Thyroid gland (tissue), 4 donors: Measurements from ENCODE around the gene GPR75. TPM values are rescaled to one million over a fixed set of nuclear protein-coding genes. Genes with fewer than 3 reads are reported as not detected.
"Not testable (repeated sequence)": the region's sequence is repeated elsewhere in the genome, so short reads cannot be mapped to it uniquely, and the experiment has no call there.

Experiments
- DNase-seq, 2 donors: peaks; one replicate each; pipeline ENCODE4 v3.0.0-alpha.2; 2019
- H3K27ac ChIP-seq, 3 donors: fragments of 200-600 bp; sonication (generic); 1 replicate in 2 of 3; 2 replicates in 1 of 3; pipeline ENCODE4 v1.5.1; 2016 to 2019; ENCODE audit warnings: mild to moderate bottlenecking in 1 of 3, moderate library complexity in 1 of 3
- H3K27me3 ChIP-seq: fragments of 200-600 bp; sonication (generic); one replicate; pipeline ENCODE4 v1.5.1; 2019
- H3K36me3 ChIP-seq, 2 donors: fragments of 200-600 bp; sonication (generic); one replicate each; pipeline ENCODE4 v1.5.1; 2016 to 2019
- H3K4me1 ChIP-seq, 2 donors: fragments of 200-600 bp; sonication (generic); one replicate each; pipeline ENCODE4 v1.5.1; 2017 to 2019
- H3K4me3 ChIP-seq, 3 donors: fragments of 200-600 bp; sonication (generic); replicated peaks in 1 of 3; 1 replicate in 2 of 3; 2 replicates in 1 of 3; pipeline ENCODE4 v1.5.1; 2016; ENCODE audit warnings: mild to moderate bottlenecking in 1 of 3
- H3K9me3 ChIP-seq: fragments of 200-600 bp; sonication (generic); one replicate; pipeline ENCODE4 v1.5.1; 2017
- POLR2A ChIP-seq, 2 donors: fragments of 450-650 bp; IDR thresholded peaks; one replicate each; pipeline ENCODE4 v1.6.1; 2017; ENCODE audit warnings: antibody characterized with exemption in 2 of 2, mild to moderate bottlenecking in 2 of 2, moderate library complexity in 1 of 2
- WGBS, 2 donors: methylation state at CpG; one replicate each; pipeline ENCODE4 v1.1.5; 2017; 5-methylcytosine and 5-hydroxymethylcytosine counted together
- intact Hi-C: fragments of 100-400 bp; cut with DNase I; formaldehyde crosslinking; loops from one replicate; pipeline ENCODE4 v1.15.1; 2023
- total RNA-seq, 4 donors: library from RNA; depleted of rRNA; stranded (reverse); fragments of >200 nt; gene quantifications; one replicate each; pipeline ENCODE4 v1.2.3, GENCODE V29; 2016
- TF ChIP-seq, protein P1 (sequence below), 6 experiments: fragments of 200-600 bp in 3 of 6; fragments of 450-650 bp in 3 of 6; sonication (generic) in 3 of 6; IDR thresholded peaks; one replicate each; pipeline ENCODE4 v1.5.1; 2016 to 2019; ENCODE audit warnings: antibody characterized with exemption in 6 of 6, mild to moderate bottlenecking in 2 of 6, inconsistent platforms in 1 of 6, moderate library complexity in 1 of 6

GPR75 gene
- total RNA-seq, 4 donors from 2014 or later, result 3.7 to 7.9 (median 6.1) TPM

DNA sequence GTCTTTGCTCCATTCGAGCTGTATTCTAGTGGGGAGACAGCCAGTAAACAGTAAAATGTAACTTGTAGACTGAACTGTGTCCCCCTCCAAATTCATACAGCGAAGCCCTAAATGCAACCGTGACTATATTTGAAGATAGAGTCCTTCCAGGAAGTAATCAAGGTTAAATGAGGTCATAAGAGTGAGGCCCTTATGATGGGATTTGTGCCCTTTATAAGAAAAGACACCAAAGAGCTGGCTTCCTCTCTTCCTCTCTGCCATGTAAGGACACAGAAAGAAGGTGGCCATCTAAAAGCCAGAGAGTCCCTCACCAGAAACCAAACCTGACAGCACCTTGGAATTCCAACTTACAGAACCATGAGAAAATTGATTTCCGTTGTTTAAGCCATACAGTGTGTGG is 31.4 kb downstream of the GPR75 start:
- H3K27me3 ChIP-seq, result no peaks in the 10 kb centered on the region
- intact Hi-C loops, result no loop called here
- no peaks in the 10 kb centered on the region for H3K36me3 ChIP-seq
- H3K9me3 ChIP-seq, result no peaks in the 10 kb centered on the region
- WGBS, 2 donors, result 94 to 97% methylated on average over 4 of the region's 4 CpGs
- no peaks in the 10 kb centered on the region for H3K4me1 ChIP-seq
- no peak for TF ChIP-seq POLR2A (IDR thresholded peaks at IDR 0.05)
- TF ChIP-seq, protein P1, sequence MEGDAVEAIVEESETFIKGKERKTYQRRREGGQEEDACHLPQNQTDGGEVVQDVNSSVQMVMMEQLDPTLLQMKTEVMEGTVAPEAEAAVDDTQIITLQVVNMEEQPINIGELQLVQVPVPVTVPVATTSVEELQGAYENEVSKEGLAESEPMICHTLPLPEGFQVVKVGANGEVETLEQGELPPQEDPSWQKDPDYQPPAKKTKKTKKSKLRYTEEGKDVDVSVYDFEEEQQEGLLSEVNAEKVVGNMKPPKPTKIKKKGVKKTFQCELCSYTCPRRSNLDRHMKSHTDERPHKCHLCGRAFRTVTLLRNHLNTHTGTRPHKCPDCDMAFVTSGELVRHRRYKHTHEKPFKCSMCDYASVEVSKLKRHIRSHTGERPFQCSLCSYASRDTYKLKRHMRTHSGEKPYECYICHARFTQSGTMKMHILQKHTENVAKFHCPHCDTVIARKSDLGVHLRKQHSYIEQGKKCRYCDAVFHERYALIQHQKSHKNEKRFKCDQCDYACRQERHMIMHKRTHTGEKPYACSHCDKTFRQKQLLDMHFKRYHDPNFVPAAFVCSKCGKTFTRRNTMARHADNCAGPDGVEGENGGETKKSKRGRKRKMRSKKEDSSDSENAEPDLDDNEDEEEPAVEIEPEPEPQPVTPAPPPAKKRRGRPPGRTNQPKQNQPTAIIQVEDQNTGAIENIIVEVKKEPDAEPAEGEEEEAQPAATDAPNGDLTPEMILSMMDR (IDR thresholded peaks at IDR 0.05), result no peak
- no peak for DNase-seq
- no peak overlapping the region for H3K27ac ChIP-seq
- no peak overlapping the region for H3K4me3 ChIP-seq

DNA sequence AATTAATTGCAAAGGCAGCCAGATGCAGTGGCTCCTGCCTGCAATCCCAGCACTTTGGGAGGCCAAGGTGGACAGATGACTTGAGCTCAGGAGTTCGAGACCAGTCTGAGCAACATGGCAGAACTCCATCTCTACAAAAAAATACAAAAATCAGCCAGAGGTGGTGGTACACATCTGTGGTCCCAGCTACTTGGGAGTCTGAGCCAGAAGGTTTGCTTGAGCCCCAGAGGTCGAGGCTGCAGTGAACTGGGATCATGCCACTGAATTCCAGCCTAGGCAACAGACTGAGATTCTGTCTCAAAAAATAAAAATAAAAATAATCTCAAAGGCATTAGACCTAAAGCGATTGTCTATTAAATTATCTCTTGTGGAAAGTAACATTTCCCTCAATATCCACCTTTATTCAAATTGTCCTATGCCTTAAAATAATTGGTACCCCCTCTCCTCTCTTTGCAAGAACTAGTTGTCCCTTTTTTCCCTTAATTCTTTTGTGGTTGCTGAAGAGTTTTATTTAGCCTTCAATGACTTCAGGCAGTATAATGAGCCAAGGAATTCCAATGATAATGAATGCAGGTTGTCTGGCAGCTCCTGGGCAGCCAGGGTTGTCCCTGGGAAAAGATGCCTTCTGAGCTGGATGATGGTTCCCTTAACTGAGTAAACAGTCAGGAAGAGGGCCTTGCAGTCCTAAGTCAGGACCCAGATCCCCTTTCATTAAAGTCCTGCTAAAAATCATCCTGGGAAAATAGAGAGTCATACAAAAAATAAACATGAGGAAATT is 32.2 kb downstream of the GPR75 start:
- DNase-seq, result no peak
- no peaks in the 10 kb centered on the region for H3K4me1 ChIP-seq

DNA sequence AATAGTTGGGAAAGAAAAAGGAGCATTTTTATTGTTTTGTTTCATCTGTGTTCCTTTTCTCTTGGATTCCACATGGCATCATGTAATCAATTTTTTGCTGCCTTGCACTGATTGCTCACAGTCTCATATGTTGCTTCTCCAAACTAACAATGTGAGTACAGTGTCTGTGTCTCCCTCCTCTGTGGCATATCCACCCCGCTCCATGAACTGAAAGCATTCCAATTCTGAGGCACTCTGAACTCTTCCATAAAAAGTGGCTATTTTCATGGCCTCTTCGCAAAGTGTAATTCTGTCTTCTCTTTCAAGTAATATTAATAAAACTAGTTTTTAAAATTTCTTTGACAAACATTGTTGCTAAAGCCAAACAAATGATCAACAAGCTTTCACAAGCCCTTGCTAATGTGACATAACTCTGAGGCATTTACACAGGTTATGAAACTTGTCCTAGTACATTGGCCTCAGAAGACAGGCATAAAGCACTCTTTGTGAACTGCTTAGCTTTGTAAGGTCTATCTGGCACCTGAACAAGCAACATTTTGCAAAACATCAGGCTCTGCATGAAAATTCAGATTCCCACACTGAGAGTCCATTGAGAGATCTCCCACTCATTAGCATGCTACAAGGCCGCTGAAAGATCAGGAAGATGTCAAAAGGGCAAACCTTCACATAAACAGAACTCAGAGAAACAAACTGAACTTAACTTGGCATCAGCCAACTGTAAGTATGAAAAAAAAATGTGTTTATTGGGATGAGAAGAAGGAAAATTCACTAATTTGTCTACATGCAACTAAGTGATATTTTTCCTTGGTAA is 33.0 kb downstream of the GPR75 start:
- no peak for TF ChIP-seq POLR2A (IDR thresholded peaks at IDR 0.05)
- TF ChIP-seq, protein P1 (IDR thresholded peaks at IDR 0.05), result no peak
- intact Hi-C loops, result no loop called here
- no peak overlapping the region for H3K4me3 ChIP-seq
- no peak for DNase-seq
- 53 to 84% methylated on average over 3 of the region's 3 CpGs for WGBS, 2 donors
- no peak overlapping the region for H3K27ac ChIP-seq
- H3K36me3 ChIP-seq, result no peaks in the 10 kb centered on the region
- no peaks in the 10 kb centered on the region for H3K27me3 ChIP-seq
- no peaks in the 10 kb centered on the region for H3K4me1 ChIP-seq
- no peaks in the 10 kb centered on the region for H3K9me3 ChIP-seq

More for the DNA sequence above, 32.2 kb downstream of the GPR75 start:
- no peaks in the 10 kb centered on the region for H3K27me3 ChIP-seq
- 82 to 87% methylated on average over 3 of the region's 3 CpGs for WGBS, 2 donors
- intact Hi-C loops, result no loop called here
- H3K9me3 ChIP-seq, result no peaks in the 10 kb centered on the region
- no peaks in the 10 kb centered on the region for H3K36me3 ChIP-seq
- TF ChIP-seq POLR2A (IDR thresholded peaks at IDR 0.05), result no peak
- TF ChIP-seq, protein P1 (IDR thresholded peaks at IDR 0.05), result no peak
- H3K27ac ChIP-seq, result no peak overlapping the region
- H3K4me3 ChIP-seq, result no peak overlapping the region

DNA sequence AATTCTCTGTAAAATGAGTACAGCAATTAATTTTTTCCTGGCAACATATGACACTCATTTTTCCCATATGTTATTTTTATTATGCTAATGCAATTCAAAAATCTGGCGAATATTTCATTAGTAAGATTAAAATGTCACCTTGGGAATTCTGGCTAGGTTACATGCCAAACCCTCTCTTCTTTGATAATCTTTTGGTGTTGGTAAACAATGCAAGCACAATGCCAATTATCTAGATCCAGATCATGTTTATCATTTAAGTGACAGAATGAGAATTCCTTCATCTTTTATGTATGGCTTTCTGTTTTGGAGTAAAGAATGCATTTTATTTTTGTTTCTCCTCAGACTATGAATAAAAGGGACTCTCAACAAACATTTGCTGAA is 33.7 kb downstream of the GPR75 start:
- no peak for DNase-seq
- WGBS, 2 donors, result 75% methylated on average over 1 of the region's 1 CpG
- Histone ChIP-seq H3K9me3 (no peaks in the 10 kb centered on the region), H3K4me3 (no peak overlapping the region), H3K27me3 (no peaks in the 10 kb centered on the region), H3K36me3 (no peaks in the 10 kb centered on the region), H3K4me1 (no peaks in the 10 kb centered on the region), H3K27ac (no peak overlapping the region)
- TF ChIP-seq, protein P1 (IDR thresholded peaks at IDR 0.05), result no peak
- TF ChIP-seq POLR2A (IDR thresholded peaks at IDR 0.05), result no peak
- intact Hi-C loops, result no loop called here

DNA sequence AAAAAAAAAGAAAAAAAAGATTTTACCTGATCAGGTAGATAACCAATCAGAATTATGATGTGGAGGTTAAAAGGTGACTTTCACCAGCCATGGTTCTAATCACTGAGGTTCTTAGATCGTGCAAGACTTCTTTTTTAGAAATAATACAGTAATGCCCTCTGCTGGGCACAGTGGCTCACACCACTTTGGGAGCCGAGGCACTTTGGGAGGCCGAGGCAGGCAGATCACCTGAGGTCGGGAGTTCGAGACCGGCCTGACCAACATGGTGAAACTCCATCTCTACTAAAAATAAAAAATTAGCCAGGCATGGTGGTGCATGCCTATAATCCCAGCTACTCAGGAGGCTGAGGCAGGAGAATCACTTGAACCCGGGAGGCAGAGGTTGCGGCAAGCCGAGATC is 36.1 kb downstream of the GPR75 start:
- 91 to 93% methylated on average over 9 of the region's 9 CpGs for WGBS, 2 donors
- intact Hi-C loops, H3K4me3 ChIP-seq, H3K27me3 ChIP-seq, H3K36me3 ChIP-seq, H3K9me3 ChIP-seq, H3K27ac ChIP-seq, DNase-seq, H3K4me1 ChIP-seq: not testable (repeated sequence)
